GM23338 (cell line): ENCODE results near the gene CCDC187. TPM values are rescaled to one million over a fixed set of nuclear protein-coding genes. Genes with fewer than 3 reads are reported as not detected.

Source experiments
- ATAC-seq: fragments of 200-7000 bp; cut with Tn5 transposase; 3 replicates; pipeline ENCODE4 v1.9.1; 2020
- DNase-seq: peaks from one replicate; pipeline ENCODE4 v3.0.0-alpha.2; 2015; ENCODE audit warnings: low spot score
- H2AFZ ChIP-seq: fragments of 200-600 bp; sonication (generic); 2 replicates; pipeline ENCODE4 v1.8.0; 2016; ENCODE audit warnings: antibody characterized with exemption, mild to moderate bottlenecking, moderate library complexity
- H3F3A ChIP-seq: fragments of 200-600 bp; sonication (generic); replicated peaks from 2 replicates; pipeline ENCODE4 v1.8.0; 2017; ENCODE audit warnings: antibody characterized with exemption, mixed run types, low read depth
- H3K27ac ChIP-seq: fragments of 200-600 bp; sonication (generic); 2 replicates; pipeline ENCODE4 v1.6.1; 2016; ENCODE audit warnings: low read depth
- H3K27me3 ChIP-seq: fragments of 200-600 bp; sonication (generic); 2 replicates; pipeline ENCODE4 v1.8.0; 2016; ENCODE audit warnings: mild to moderate bottlenecking, mixed run types, moderate library complexity; ENCODE audit not compliant: insufficient read depth
- H3K36me3 ChIP-seq: fragments of 200-600 bp; sonication (generic); 2 replicates; pipeline ENCODE4 v1.8.0; 2016; ENCODE audit warnings: mild to moderate bottlenecking; ENCODE audit not compliant: insufficient read depth
- H3K4me1 ChIP-seq: fragments of 200-600 bp; sonication (generic); 2 replicates; pipeline ENCODE4 v1.8.0; 2016; ENCODE audit warnings: mild to moderate bottlenecking, moderate library complexity; ENCODE audit not compliant: insufficient read depth
- H3K4me2 ChIP-seq: fragments of 200-600 bp; sonication (generic); 2 replicates; pipeline ENCODE4 v1.7.1; 2017; ENCODE audit warnings: mixed run types
- H3K4me3 ChIP-seq: fragments of 200-600 bp; sonication (generic); 2 replicates; pipeline ENCODE4 v1.6.1; 2016; ENCODE audit warnings: mixed run types
- H3K79me2 ChIP-seq: fragments of 200-600 bp; sonication (generic); replicated peaks from 2 replicates; pipeline ENCODE4 v1.8.0; 2017; ENCODE audit warnings: mild to moderate bottlenecking; ENCODE audit not compliant: insufficient read depth
- H3K9me2 ChIP-seq: fragments of 200-600 bp; sonication (generic); 2 replicates; pipeline ENCODE4 v1.8.0; 2017; ENCODE audit not compliant: insufficient read depth
- H4K20me1 ChIP-seq: fragments of 200-600 bp; sonication (generic); replicated peaks from 2 replicates; pipeline ENCODE4 v1.8.0; 2017; ENCODE audit warnings: mild to moderate bottlenecking; ENCODE audit not compliant: insufficient read depth
- H3K27ac Mint-ChIP-seq: 2 replicates; pipeline ENCODE4 v1.8.0; 2020; ENCODE audit warnings: inconsistent platforms, mild to moderate bottlenecking, moderate library complexity, mixed read lengths
- H3K27me3 Mint-ChIP-seq: 3 replicates; pipeline ENCODE4 v1.8.0; 2022; ENCODE audit warnings: low read depth, mild to moderate bottlenecking, moderate library complexity, mixed read lengths, inconsistent platforms; ENCODE audit not compliant: insufficient read depth, poor library complexity
- H3K36me3 Mint-ChIP-seq: 3 replicates; pipeline ENCODE4 v1.8.0; 2021; ENCODE audit warnings: low read depth, mild to moderate bottlenecking, inconsistent platforms, moderate library complexity, mixed read lengths
- H3K4me1 Mint-ChIP-seq: 3 replicates; pipeline ENCODE4 v1.8.0; 2020; ENCODE audit warnings: mild to moderate bottlenecking, inconsistent platforms, mixed read lengths
- H3K4me3 Mint-ChIP-seq: 3 replicates; pipeline ENCODE4 v1.8.0; 2021; ENCODE audit warnings: moderate library complexity, mild to moderate bottlenecking, inconsistent platforms, mixed read lengths
- H3K9me3 Mint-ChIP-seq: 3 replicates; pipeline ENCODE4 v1.8.0; 2020; ENCODE audit warnings: moderate library complexity, mild to moderate bottlenecking, inconsistent platforms, mixed read lengths
- EZH2 ChIP-seq: fragments of 200-600 bp; sonication (generic); IDR thresholded peaks from one replicate; pipeline ENCODE4 v1.8.0; 2017; ENCODE audit warnings: antibody characterized with exemption, mild to moderate bottlenecking, low read depth; ENCODE audit not compliant: unreplicated experiment
- EZH2phosphoT487 ChIP-seq: fragments of 200-600 bp; sonication (generic); IDR thresholded peaks from one replicate; pipeline ENCODE4 v1.8.1; 2018; ENCODE audit warnings: antibody characterized with exemption; ENCODE audit not compliant: unreplicated experiment
- JUNB ChIP-seq: IDR thresholded peaks from one replicate; pipeline ENCODE4 v1.6.1; 2016; ENCODE audit warnings: antibody characterized with exemption; ENCODE audit not compliant: unreplicated experiment
- STAT1 ChIP-seq: IDR thresholded peaks from one replicate; pipeline ENCODE4 v1.6.1; 2016; ENCODE audit warnings: antibody characterized with exemption; ENCODE audit not compliant: unreplicated experiment
- ZNF114 ChIP-seq: fragments of 250-450 bp; sonication (Bioruptor Pico); IDR thresholded peaks from 2 replicates; pipeline ENCODE4 v1.5.0; 2020; ENCODE audit warnings: mild to moderate bottlenecking, moderate library complexity
- ZNF331 ChIP-seq: fragments of 250-450 bp; sonication (Bioruptor Pico); IDR thresholded peaks from 2 replicates; pipeline ENCODE4 v1.5.0; 2020; ENCODE audit warnings: low read depth, mild to moderate bottlenecking, moderate library complexity
- polyA plus RNA-seq: library from polyadenylated mRNA; unstranded; fragments of >200 nt; fragmentation: Nextera tagmentation; extraction: Ambion mirVana; gene quantifications from 2 replicates; pipeline ENCODE4 v1.2.1, GENCODE V29; 2016
- total RNA-seq: library from RNA; depleted of rRNA; stranded (reverse); fragments of >200 nt; shearing (Covaris generic); gene quantifications from 2 replicates; pipeline ENCODE4 v1.2.3, GENCODE V29; 2014
- TF ChIP-seq, protein P1 (sequence below): IDR thresholded peaks from one replicate; pipeline ENCODE4 v1.6.1; 2018; ENCODE audit warnings: antibody characterized with exemption; ENCODE audit not compliant: unreplicated experiment
- TF ChIP-seq, protein P2 (sequence below): IDR thresholded peaks from 2 replicates; pipeline ENCODE4 v1.6.1; 2016; ENCODE audit warnings: antibody characterized with exemption
- TF ChIP-seq, protein P3 (sequence below): fragments of 250-450 bp; sonication (Bioruptor Pico); IDR thresholded peaks from 2 replicates; pipeline ENCODE4 v1.5.0; 2020; ENCODE audit warnings: mild to moderate bottlenecking, moderate library complexity

Gene CCDC187
- total and polyA plus RNA-seq, 2 experiments from 2014 or later, result 0.14 TPM; not detected in 1

DNA sequence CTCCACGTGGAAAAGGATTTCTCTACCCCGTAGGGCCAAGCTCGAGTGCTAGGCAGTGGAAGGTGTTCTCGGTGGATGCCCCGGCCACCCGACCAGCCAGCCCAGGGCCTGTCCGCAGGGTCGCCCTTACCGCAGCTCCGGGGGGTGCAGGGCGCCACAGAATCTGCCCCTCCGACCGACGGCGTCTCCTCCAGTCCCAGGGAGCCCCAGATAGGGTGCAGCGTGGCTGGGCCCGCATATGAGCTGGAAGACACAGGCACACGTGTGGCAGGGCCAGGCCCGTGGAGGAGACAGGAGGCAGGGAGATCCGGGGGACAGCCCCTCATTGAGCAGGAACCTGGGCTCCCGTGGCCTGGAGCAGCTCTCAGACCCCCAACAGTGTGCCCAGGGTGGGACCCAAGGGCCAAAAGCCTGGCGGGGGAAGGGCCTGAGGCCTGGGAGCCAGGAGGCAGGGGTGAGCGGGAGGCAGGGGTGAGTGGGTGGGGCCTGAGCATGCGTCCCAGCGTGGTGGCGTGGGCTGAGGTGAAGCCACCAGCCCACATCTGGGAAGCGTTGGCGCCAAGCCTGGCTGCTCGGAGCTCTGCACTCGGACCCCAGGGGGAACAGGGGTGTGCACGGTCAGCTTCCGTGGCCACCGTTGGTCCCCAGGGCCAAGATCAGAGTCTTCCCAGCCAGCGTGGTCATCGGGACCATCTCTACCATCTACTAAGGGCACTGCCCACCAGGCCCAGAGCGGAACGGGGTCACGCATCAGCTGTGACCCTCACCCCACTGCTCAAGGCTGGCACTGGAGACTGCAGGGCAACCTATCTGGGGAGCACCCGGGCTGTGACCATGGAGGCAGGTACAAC, 22.2 kb downstream of the CCDC187 start:
- Histone ChIP-seq H3K79me2 (no peaks in the 10 kb centered on the region), H4K20me1 (no peaks in the 10 kb centered on the region), H3K9me2 (no peaks in the 10 kb centered on the region), H3K4me3 (no peak overlapping the region), H3K4me2 (no peak overlapping the region), H2AFZ (no peak overlapping the region), H3K27ac (no peak overlapping the region), H3F3A (no peaks in the 10 kb centered on the region), H3K4me1 (no peaks in the 10 kb centered on the region), H3K36me3 (no peaks in the 10 kb centered on the region), H3K27me3 (no peaks in the 10 kb centered on the region)
- DNase-seq, result no peak
- no peak for ATAC-seq
- Mint-ChIP-seq H3K36me3 (no peaks in the 10 kb centered on the region), H3K4me3 (no peak overlapping the region), H3K27me3 (peaks cover 4% of the 10 kb centered on the region), H3K27ac (no peak overlapping the region), H3K4me1 (peaks cover 4% of the 10 kb centered on the region; the same call in 1 of the 3 replicates), H3K9me3 (peaks cover 3% of the 10 kb centered on the region; the same call in 1 of the 3 replicates)
- TF ChIP-seq EZH2phosphoT487 (no peak), ZNF114 (no peak), JUNB (no peak), EZH2 (no peak), ZNF331 (CRISPR knock-in tag) (no peak), STAT1 (no peak)
- TF ChIP-seq, protein P1, sequence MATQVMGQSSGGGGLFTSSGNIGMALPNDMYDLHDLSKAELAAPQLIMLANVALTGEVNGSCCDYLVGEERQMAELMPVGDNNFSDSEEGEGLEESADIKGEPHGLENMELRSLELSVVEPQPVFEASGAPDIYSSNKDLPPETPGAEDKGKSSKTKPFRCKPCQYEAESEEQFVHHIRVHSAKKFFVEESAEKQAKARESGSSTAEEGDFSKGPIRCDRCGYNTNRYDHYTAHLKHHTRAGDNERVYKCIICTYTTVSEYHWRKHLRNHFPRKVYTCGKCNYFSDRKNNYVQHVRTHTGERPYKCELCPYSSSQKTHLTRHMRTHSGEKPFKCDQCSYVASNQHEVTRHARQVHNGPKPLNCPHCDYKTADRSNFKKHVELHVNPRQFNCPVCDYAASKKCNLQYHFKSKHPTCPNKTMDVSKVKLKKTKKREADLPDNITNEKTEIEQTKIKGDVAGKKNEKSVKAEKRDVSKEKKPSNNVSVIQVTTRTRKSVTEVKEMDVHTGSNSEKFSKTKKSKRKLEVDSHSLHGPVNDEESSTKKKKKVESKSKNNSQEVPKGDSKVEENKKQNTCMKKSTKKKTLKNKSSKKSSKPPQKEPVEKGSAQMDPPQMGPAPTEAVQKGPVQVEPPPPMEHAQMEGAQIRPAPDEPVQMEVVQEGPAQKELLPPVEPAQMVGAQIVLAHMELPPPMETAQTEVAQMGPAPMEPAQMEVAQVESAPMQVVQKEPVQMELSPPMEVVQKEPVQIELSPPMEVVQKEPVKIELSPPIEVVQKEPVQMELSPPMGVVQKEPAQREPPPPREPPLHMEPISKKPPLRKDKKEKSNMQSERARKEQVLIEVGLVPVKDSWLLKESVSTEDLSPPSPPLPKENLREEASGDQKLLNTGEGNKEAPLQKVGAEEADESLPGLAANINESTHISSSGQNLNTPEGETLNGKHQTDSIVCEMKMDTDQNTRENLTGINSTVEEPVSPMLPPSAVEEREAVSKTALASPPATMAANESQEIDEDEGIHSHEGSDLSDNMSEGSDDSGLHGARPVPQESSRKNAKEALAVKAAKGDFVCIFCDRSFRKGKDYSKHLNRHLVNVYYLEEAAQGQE, result no peak
- TF ChIP-seq, protein P2, sequence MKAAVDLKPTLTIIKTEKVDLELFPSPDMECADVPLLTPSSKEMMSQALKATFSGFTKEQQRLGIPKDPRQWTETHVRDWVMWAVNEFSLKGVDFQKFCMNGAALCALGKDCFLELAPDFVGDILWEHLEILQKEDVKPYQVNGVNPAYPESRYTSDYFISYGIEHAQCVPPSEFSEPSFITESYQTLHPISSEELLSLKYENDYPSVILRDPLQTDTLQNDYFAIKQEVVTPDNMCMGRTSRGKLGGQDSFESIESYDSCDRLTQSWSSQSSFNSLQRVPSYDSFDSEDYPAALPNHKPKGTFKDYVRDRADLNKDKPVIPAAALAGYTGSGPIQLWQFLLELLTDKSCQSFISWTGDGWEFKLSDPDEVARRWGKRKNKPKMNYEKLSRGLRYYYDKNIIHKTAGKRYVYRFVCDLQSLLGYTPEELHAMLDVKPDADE, result no peak
- TF ChIP-seq, protein P3, sequence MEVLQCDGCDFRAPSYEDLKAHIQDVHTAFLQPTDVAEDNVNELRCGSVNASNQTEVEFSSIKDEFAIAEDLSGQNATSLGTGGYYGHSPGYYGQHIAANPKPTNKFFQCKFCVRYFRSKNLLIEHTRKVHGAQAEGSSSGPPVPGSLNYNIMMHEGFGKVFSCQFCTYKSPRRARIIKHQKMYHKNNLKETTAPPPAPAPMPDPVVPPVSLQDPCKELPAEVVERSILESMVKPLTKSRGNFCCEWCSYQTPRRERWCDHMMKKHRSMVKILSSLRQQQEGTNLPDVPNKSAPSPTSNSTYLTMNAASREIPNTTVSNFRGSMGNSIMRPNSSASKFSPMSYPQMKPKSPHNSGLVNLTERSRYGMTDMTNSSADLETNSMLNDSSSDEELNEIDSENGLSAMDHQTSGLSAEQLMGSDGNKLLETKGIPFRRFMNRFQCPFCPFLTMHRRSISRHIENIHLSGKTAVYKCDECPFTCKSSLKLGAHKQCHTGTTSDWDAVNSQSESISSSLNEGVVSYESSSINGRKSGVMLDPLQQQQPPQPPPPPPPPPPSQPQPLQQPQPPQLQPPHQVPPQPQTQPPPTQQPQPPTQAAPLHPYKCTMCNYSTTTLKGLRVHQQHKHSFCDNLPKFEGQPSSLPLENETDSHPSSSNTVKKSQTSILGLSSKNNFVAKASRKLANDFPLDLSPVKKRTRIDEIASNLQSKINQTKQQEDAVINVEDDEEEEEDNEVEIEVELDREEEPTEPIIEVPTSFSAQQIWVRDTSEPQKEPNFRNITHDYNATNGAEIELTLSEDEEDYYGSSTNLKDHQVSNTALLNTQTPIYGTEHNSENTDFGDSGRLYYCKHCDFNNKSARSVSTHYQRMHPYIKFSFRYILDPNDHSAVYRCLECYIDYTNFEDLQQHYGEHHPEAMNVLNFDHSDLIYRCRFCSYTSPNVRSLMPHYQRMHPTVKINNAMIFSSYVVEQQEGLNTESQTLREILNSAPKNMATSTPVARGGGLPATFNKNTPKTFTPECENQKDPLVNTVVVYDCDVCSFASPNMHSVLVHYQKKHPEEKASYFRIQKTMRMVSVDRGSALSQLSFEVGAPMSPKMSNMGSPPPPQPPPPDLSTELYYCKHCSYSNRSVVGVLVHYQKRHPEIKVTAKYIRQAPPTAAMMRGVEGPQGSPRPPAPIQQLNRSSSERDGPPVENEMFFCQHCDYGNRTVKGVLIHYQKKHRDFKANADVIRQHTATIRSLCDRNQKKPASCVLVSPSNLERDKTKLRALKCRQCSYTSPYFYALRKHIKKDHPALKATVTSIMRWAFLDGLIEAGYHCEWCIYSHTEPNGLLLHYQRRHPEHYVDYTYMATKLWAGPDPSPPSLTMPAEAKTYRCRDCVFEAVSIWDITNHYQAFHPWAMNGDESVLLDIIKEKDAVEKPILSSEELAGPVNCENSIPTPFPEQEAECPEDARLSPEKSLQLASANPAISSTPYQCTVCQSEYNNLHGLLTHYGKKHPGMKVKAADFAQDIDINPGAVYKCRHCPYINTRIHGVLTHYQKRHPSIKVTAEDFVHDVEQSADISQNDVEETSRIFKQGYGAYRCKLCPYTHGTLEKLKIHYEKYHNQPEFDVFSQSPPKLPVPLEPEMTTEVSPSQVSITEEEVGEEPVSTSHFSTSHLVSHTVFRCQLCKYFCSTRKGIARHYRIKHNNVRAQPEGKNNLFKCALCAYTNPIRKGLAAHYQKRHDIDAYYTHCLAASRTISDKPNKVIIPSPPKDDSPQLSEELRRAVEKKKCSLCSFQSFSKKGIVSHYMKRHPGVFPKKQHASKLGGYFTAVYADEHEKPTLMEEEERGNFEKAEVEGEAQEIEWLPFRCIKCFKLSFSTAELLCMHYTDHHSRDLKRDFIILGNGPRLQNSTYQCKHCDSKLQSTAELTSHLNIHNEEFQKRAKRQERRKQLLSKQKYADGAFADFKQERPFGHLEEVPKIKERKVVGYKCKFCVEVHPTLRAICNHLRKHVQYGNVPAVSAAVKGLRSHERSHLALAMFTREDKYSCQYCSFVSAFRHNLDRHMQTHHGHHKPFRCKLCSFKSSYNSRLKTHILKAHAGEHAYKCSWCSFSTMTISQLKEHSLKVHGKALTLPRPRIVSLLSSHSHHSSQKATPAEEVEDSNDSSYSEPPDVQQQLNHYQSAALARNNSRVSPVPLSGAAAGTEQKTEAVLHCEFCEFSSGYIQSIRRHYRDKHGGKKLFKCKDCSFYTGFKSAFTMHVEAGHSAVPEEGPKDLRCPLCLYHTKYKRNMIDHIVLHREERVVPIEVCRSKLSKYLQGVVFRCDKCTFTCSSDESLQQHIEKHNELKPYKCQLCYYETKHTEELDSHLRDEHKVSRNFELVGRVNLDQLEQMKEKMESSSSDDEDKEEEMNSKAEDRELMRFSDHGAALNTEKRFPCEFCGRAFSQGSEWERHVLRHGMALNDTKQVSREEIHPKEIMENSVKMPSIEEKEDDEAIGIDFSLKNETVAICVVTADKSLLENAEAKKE (CRISPR knock-in tag), result no peak
